ENCODE results near the gene DPP6.

Gene DPP6

GRCh38 chr7:154345093-154345492 lies 292.9 kb downstream of the DPP6 start:
- DNase-seq, result no peak

- no peak for DNase-seq
Measured at GRCh38 chr7:154347700-154348266, 295.6 kb downstream of the DPP6 start.

- no peak for DNase-seq
Measured at GRCh38 chr7:154350892-154351291, 298.7 kb downstream of the DPP6 start.

- DNase-seq, result no peak
Measured at GRCh38 chr7:154353355-154353767, 301.2 kb downstream of the DPP6 start.

GRCh38 chr7:154364170-154364569 lies 312.0 kb downstream of the DPP6 start:
- no peak for DNase-seq

- no peak for DNase-seq
Measured at GRCh38 chr7:154371424-154371823, 319.2 kb downstream of the DPP6 start.

GRCh38 chr7:154372011-154372601 lies 319.9 kb downstream of the DPP6 start:
- DNase-seq, result no peak

- DNase-seq, result no peak
Measured at GRCh38 chr7:154373956-154374355, 321.8 kb downstream of the DPP6 start.

- no peak for DNase-seq
Measured at GRCh38 chr7:154375956-154376355, 323.8 kb downstream of the DPP6 start.

GRCh38 chr7:154380771-154381170 lies 328.6 kb downstream of the DPP6 start:
- no peak for DNase-seq

- DNase-seq, result no peak
Measured at GRCh38 chr7:154383045-154383444, 330.8 kb downstream of the DPP6 start.

- no peak for DNase-seq
Measured at GRCh38 chr7:154385214-154385613, 333.0 kb downstream of the DPP6 start.

GRCh38 chr7:154387252-154387651 lies 335.1 kb downstream of the DPP6 start:
- DNase-seq, result no peak

GRCh38 chr7:154388412-154388811 lies 336.2 kb downstream of the DPP6 start:
- DNase-seq, result no peak

GRCh38 chr7:154388999-154389398 lies 336.8 kb downstream of the DPP6 start:
- DNase-seq, result no peak

- no peak for DNase-seq
Measured at GRCh38 chr7:154390961-154391360, 338.8 kb downstream of the DPP6 start.

- no peak for DNase-seq
Measured at GRCh38 chr7:154394804-154395203, 342.6 kb downstream of the DPP6 start.

GRCh38 chr7:154406312-154406711 lies 354.1 kb downstream of the DPP6 start:
- DNase-seq, result no peak

GRCh38 chr7:154409703-154410311 lies 357.6 kb downstream of the DPP6 start:
- DNase-seq, result no peak

GRCh38 chr7:154412105-154412504 lies 359.9 kb downstream of the DPP6 start:
- no peak for DNase-seq

GRCh38 chr7:154415709-154416399 lies 363.7 kb downstream of the DPP6 start:
- no peak for DNase-seq

- no peak for DNase-seq
Measured at GRCh38 chr7:154416714-154417113, 364.5 kb downstream of the DPP6 start.

- DNase-seq, result no peak
Measured at GRCh38 chr7:154419344-154419743, 367.1 kb downstream of the DPP6 start.

- no peak for DNase-seq
Measured at GRCh38 chr7:154423231-154423630, 371.0 kb downstream of the DPP6 start.
